ENCODE results near the gene IFT80. TPM values are rescaled to one million over a fixed set of nuclear protein-coding genes. Genes with fewer than 3 reads are reported as not detected.
A peak's percentile ranks its signal among the peaks of the same experiment; 100 is the strongest.

IFT80 gene
- total RNA-seq, 1 experiment from 2014 or later, result 26.3 TPM

GRCh38 chr3:160210341-160210740, 188.7 kb downstream of the IFT80 start:
- no TSS peak for BruUV-seq (replicated peaks)
- no peak for ATAC-seq

More at GRCh38 chr3:160210341-160210740, 188.7 kb downstream of the IFT80 start:
- no peaks in the 10 kb centered on the region for H3K9me3 ChIP-seq (ENCODE audit: control insufficient read depth in 1 of 2, insufficient read depth in 1 of 2, low read depth in 1 of 2, low read length in 2 of 2)
- no peak overlapping the region for H3K9ac ChIP-seq (ENCODE audit: low read length)
- peak overlapping the region; percentile 59 for H2AFZ ChIP-seq (ENCODE audit: low read depth, low read length, poor library complexity, severe bottlenecking)
- H3K36me3 ChIP-seq (ENCODE audit: control insufficient read depth in 1 of 2, insufficient read depth in 2 of 2, low read length in 2 of 2), result no peaks in the 10 kb centered on the region
- intact Hi-C loops (cut with micrococcal nuclease), result no loop called here
- no peak overlapping the region for H3K4me3 ChIP-seq (replicated peaks in 1 of 2; ENCODE audit: low read depth in 1 of 2, low read length in 2 of 2)
- DNase-seq (ENCODE audit: low read depth, low spot score), result no peak
- TF ChIP-seq REST (IDR thresholded peaks at IDR 0.05; ENCODE audit: low read depth) (no peak), JUND (IDR thresholded peaks at IDR 0.05) (no peak), CBX3 (IDR thresholded peaks at IDR 0.05; ENCODE audit: low read depth) (no peak), SP1 (IDR thresholded peaks at IDR 0.05; ENCODE audit: low read depth) (no peak), ZNF274 (IDR thresholded peaks at IDR 0.05; ENCODE audit: low read depth, low read length) (no peak), ZBTB33 (IDR thresholded peaks at IDR 0.05; ENCODE audit: extremely low read depth, insufficient replicate concordance, low read length) (no peak), ZFX (IDR thresholded peaks at IDR 0.05) (no peak), ELF1 (IDR thresholded peaks at IDR 0.05; ENCODE audit: borderline replicate concordance, low read depth) (no peak), MAX (IDR thresholded peaks at IDR 0.05) (no peak), EZH2phosphoT487 (IDR thresholded peaks at IDR 0.05; ENCODE audit: borderline replicate concordance) (no peak), EGR1 (IDR thresholded peaks at IDR 0.05; ENCODE audit: low read depth) (no peak), SIN3A (IDR thresholded peaks at IDR 0.05; ENCODE audit: low read depth) (no peak), CTCF (IDR thresholded peaks at IDR 0.05 in 2 of 3, conservative IDR thresholded peaks at IDR 0.05 in 1 of 3; ENCODE audit: borderline replicate concordance in 1 of 3, insufficient read depth in 1 of 3, low read depth in 2 of 3, low read length in 2 of 3) (no peak), YY1 (IDR thresholded peaks at IDR 0.05; ENCODE audit: extremely low read depth, insufficient replicate concordance, low read depth, low read length) (no peak), EZH2 (IDR thresholded peaks at IDR 0.05) (no peak), POLR2AphosphoS5 (IDR thresholded peaks at IDR 0.05; ENCODE audit: low read depth, low read length) (no peak), CEBPB (IDR thresholded peaks at IDR 0.05; ENCODE audit: low read depth) (no peak), POLR2A (IDR thresholded peaks at IDR 0.05; ENCODE audit: borderline replicate concordance, extremely low read depth, insufficient read depth, insufficient read length) (no peak), RAD21 (IDR thresholded peaks at IDR 0.05; ENCODE audit: low read depth) (no peak)
- H3K9me2 ChIP-seq (ENCODE audit: insufficient read depth), result no peaks in the 10 kb centered on the region
- ChIA-PET POLR2A (interaction anchor here (0.8 kb wide), 1 partner anchor 235 kb away, joined by 5 read pairs; no protein-coding TSS in a partner anchor), CTCF (interaction anchor here (1.2 to 1.4 kb wide), 4 partner anchors 12 to 325 kb away, joined by 4 to 5 read pairs (median 4); no protein-coding TSS in a partner anchor), RAD21 (ENCODE audit: low non-redundant PET in 1 of 2, low total read pairs in 2 of 2, uncharacterized antibody in 2 of 2, unreplicated experiment in 2 of 2) (no interaction called here)
- H3K4me1 ChIP-seq (ENCODE audit: control insufficient read depth in 1 of 2, insufficient read depth in 2 of 2, low read length in 2 of 2), result 0 out of 4 replicates have a peak, but pooled peaks cover 0 to 3% of the 10 kb centered on the region in 2 experiments
- no peak overlapping the region for H3K27ac ChIP-seq (ENCODE audit: low read depth, low read length)
- H3K79me2 ChIP-seq (ENCODE audit: insufficient read depth, low read length), result no peaks in the 10 kb centered on the region
- H3K4me2 ChIP-seq (ENCODE audit: low read length), result no peak overlapping the region
- no peaks in the 10 kb centered on the region for H4K20me1 ChIP-seq (ENCODE audit: insufficient read depth)
- H3K27me3 ChIP-seq (ENCODE audit: insufficient read depth, low read length), result no peaks in the 10 kb centered on the region

All from HCT116 (cell line).